Measurements from ENCODE around the gene RINL. TPM values are rescaled to one million over a fixed set of nuclear protein-coding genes. Genes with fewer than 3 reads are reported as not detected.

The RINL gene
- total RNA-seq, 1 donor from 2014 or later: 2.7 TPM

GRCh38 chr19:38819231-38819920 lies 58.7 kb downstream of the RINL start:
- H3K27me3 Mint-ChIP-seq (ENCODE audit: unreplicated experiment): peaks cover 4% of the 10 kb centered on the region
- peak overlapping the region; percentile 81 for H3K27ac Mint-ChIP-seq (ENCODE audit: unreplicated experiment)
- no peak overlapping the region for H3K4me3 Mint-ChIP-seq (ENCODE audit: unreplicated experiment)
- H3K36me3 Mint-ChIP-seq (ENCODE audit: unreplicated experiment): peaks cover 7% of the 10 kb centered on the region
- peaks cover 3% of the 10 kb centered on the region for H3K9me3 Mint-ChIP-seq (ENCODE audit: unreplicated experiment)
- peaks cover 2% of the 10 kb centered on the region for H3K4me1 Mint-ChIP-seq (ENCODE audit: low read depth, unreplicated experiment)
- DNase-seq: no peak
- no peak for TF ChIP-seq CTCF (IDR thresholded peaks at IDR 0.05; ENCODE audit: partially characterized antibody, unreplicated experiment)

Other genes starting within 250 kb of the RINL start
- gene ACTN4, start 230.6 kb downstream of the RINL start, total RNA-seq (ENCODE audit: unreplicated experiment): 975 TPM
- gene CAPN12, start 133.8 kb downstream of the RINL start, total RNA-seq (ENCODE audit: unreplicated experiment): 4.8 TPM
- gene LGALS7, start 104.8 kb downstream of the RINL start, total RNA-seq (ENCODE audit: unreplicated experiment): not detected
- gene LGALS7B, start 89.1 kb downstream of the RINL start, total RNA-seq (ENCODE audit: unreplicated experiment): not detected
- gene LGALS4, start 65.3 kb downstream of the RINL start, total RNA-seq (ENCODE audit: unreplicated experiment): not detected
- 77.8 TPM for gene ECH1, start 46.5 kb downstream of the RINL start, total RNA-seq (ENCODE audit: unreplicated experiment)
- 371 TPM for gene HNRNPL, start 28.3 kb downstream of the RINL start, total RNA-seq (ENCODE audit: unreplicated experiment)
- 91.3 TPM for gene SIRT2, start 21.3 kb upstream of the RINL start, total RNA-seq (ENCODE audit: unreplicated experiment)
- gene NFKBIB, start 21.7 kb upstream of the RINL start, total RNA-seq (ENCODE audit: unreplicated experiment): 12.8 TPM
- gene CCER2, start 33.9 kb upstream of the RINL start, total RNA-seq (ENCODE audit: unreplicated experiment): 51.1 TPM
- 49.2 TPM for gene SARS2, start 52.5 kb upstream of the RINL start, total RNA-seq (ENCODE audit: unreplicated experiment)
- gene MRPS12, start 52.7 kb upstream of the RINL start, total RNA-seq (ENCODE audit: unreplicated experiment): 30.4 TPM
- gene FBXO17, start 97.5 kb upstream of the RINL start, total RNA-seq (ENCODE audit: unreplicated experiment): 5.5 TPM
- 2.2 TPM for gene FBXO27, start 154.3 kb upstream of the RINL start, total RNA-seq (ENCODE audit: unreplicated experiment)
- gene ACP7, start 206.1 kb upstream of the RINL start, total RNA-seq (ENCODE audit: unreplicated experiment): not detected
- 52.5 TPM for gene PAK4, start 247.5 kb upstream of the RINL start, total RNA-seq (ENCODE audit: unreplicated experiment)

Data from glutamatergic neuron (in vitro differentiated cells).